Measurements from ENCODE around the gene GALNTL6.

GRCh38 chr4:172806841-172807240, 993.6 kb downstream of the GALNTL6 start:
- TF ChIP-seq POLR2A (IDR thresholded peaks at IDR 0.05; ENCODE audit: low read length) (no peak), GATA1 (IDR thresholded peaks at IDR 0.05; ENCODE audit: low read depth, low read length) (no peak)
